Dermis microvascular lymphatic vessel endothelial cell (primary cell): Measurements from ENCODE around the gene FREM2. TPM values are rescaled to one million over a fixed set of nuclear protein-coding genes. Genes with fewer than 3 reads are reported as not detected.

Experiments used
- DNase-seq, 2 donors: peaks; one replicate each; pipeline versions ENCODE4 v3.0.0 to v3.0.0-alpha.2; 2010; ENCODE audit warnings: low read depth in 2 of 2
- total RNA-seq: library from RNA; depleted of rRNA; stranded (reverse); fragments of >200 nt; gene quantifications from 2 replicates; pipeline ENCODE4 v1.2.1, GENCODE V29; 2014

Gene FREM2
- total RNA-seq, 1 donor from 2014 or later: not detected

DNA sequence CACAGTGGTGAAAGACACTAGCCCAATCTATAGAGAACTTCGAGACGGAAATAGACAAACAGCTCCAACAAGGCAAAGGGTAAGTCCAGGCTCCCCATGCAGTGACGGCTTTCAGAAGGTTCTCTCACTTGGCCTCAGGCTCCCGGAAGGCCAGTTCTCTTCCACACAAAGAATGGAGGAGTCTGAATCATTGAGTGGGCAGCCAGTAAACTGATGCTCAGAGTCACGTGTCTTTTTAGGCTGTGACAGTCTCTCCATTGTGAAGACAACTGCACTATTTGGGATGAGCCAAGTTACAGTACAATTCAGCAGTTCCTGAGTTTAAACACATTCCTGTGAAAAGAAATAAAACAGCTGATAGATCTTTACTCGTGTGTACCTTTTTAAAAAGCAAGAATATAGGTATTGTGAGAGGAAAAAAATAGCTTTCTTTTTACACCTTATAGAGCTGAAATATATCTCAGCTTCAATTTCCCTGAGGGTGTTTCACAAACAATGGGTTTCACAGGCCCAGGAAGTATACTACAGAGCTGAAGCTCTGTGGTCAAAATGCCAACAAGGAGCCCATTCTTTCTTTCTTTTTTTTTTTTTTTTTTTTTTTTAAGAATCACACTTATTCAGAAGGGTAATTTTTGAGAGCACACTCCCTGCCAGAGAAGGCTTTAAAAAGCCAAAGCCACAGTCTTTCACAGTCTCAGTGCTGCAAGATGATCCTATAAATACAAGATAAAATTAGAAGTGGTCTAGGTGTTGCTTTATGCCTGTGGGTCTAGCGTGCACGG is 135.1 kb downstream of the FREM2 start:
- DNase-seq: no peak

DNA sequence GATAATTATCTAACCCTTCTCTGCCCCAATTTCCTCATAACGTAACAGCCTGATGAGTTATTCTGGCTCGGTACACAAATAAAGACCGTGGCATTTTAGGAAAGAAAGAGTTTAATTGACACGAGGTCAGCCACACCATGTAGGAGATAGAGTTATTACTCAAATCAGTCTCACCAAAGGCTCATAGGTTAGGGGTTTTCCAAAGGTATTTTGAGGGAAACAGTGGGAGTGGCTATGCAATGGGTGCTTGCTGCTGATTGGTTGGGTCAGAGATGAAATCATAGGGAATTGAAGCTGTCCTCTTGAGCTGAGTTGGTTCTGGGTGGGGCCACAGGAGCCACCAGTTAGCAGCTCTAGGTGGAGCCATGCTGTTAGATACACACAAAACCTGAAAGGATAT is 137.5 kb downstream of the FREM2 start:
- DNase-seq: no peak

DNA sequence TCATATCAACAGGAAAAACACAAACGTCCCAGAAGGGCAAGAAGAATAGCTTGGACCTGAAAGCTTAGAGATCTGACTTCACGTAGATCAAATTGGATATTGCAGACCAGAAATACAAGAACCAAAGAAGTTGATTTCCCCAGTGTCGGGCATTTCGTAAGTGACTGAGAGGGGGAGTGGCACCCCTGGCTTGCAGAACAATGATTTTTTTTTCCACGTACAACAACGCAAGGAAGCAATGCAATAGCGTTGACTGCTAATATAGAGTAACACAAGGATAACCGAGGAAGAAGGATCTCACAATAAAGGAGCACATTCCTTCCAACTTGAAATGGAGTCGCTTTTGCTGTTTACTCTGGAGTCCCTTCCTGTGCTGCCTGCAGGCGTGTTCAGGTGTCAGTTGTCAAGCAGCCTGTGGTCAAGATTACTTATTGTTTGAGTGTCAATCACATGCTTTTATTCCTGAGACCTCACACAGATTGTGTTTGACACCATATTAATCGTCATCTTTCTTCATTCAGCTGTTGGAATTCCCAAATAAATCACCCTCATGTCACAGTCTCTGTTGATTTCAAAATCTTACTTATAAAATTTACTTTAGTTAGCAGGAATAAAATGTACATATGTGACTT is 139.4 kb downstream of the FREM2 start:
- DNase-seq: no peak

DNA sequence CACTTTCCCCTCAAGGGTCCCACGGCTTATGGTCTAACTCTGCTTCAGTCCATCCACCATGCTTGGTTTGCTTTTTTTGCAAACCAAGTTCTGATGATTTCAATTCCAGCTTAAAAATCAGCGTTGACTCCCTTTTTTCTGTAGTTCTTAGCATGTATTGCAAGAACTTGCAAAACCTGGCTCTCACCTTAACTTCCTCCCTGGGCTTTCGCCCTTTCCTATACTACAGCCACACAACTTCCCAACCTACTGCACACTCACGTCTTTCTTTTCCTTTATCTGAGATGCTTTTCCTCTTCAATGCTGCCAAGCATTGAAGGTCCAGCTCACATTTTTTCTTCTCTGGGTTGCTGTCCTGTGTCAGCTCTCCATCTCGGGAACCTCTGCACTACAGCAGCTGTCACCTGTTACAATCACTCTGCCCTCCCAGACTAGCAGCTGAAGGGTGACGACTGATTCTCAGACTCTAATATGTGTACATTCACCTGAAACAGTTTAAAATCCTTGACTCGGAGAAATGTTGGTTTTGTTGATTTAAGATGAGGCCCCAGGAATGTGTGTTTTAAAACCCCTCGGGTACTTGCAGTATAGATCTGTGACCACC is 143.7 kb downstream of the FREM2 start:
- DNase-seq: no peak

DNA sequence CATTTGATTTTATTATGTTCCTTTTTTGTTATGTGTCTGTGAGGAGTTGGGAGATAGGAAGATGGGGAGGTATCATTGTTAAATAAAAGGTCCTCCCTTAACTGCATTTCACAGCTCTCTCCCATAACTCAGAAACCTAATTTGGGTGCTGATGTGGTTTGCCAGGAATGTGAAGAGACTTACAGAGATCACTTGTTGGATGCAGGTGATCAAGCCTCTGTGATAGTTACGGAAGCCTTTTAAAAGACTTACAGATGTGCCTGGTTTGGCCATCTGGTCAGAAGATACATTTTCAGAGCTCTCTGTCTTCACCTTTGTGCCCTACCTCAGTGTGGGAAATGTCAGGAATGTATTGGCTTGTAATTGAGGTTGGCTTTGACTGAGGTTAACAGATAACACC is 157.7 kb downstream of the FREM2 start:
- no peak for DNase-seq

DNA sequence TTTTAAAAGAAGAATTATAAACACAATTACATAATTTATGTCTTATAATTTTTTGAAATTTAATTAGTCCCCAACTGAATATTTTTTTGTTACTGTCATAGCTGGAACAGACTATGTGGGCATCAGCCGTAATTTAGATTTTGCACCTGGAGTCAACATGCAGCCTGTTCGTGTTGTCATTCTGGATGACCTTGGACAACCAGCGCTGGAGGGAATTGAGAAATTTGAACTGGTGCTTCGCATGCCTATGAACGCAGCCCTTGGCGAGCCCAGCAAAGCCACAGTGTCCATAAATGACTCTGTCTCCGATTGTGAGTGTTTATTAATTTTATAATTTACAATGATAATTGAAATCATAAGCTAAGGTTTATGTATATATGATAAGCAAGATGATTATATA is 161.5 kb downstream of the FREM2 start:
- DNase-seq: no peak

DNA sequence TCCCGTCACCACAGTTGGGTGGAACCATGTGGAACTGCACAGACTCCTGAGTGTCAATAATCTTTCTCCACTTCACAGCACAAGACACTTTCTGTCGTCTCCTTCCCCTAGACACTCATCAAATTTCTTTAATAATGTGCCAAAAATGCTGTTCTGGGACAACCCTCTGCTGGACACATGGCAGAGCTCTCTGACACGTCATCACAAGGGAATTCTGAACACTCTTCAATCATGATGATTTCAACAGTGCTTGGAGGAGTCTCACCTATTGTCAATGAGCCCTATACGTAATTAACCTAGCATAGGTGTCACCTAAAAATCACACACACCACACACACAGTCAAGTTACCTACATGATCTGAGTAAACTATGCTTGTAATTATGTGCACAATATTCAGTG is 162.4 kb downstream of the FREM2 start:
- DNase-seq: no peak

DNA sequence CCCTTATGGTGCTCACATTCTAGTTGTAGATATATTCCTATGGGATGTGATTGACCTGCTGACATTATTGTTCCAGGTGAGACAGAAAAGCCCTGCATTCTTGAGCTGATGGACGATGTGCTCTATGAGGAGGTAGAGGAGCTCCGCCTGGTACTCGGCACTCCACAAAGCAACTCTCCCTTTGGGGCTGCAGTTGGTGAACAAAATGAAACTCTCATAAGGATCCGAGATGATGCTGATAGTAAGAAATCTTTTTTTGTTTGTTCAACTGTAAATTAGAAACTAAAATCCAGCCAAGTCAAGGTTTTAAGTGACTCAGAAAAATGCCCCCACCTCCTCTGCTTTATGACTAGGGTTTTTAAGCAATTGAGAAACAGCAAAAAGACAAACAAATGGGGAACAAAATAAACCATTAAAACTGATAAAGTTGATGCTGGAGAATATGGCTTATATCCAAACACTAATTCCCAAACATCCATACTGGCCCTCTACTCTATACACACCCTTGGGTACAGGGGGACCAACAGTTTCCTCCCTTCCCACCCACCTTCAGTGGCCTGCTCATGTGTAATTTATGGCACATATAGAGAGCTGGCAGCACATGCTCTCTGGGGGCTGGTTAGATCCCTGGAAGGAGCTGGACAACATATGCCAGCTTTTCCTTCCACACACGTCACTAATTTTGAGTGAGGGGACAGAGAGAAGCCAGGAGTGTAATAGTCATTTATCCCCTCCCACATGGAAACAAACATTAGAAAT is 164.2 kb downstream of the FREM2 start:
- no peak for DNase-seq

DNA sequence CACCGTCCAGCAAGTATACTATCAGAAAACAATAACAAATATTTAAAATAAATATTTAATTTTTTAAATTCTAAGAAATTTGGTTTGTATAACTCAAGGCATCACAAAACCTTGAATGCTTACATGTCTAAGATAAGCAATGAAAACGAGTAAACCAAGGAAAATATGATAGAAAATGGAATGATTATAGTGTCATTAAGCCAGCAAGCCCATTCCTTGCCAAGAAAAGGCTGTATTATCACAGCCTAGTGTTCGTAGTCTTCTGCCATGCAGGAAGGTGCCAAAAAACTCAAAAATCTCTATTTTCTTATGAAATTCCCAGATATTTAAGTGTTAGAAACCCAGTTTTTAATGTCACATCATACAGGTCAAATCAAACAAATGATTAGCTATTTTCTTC is 167.3 kb downstream of the FREM2 start:
- DNase-seq: no peak

DNA sequence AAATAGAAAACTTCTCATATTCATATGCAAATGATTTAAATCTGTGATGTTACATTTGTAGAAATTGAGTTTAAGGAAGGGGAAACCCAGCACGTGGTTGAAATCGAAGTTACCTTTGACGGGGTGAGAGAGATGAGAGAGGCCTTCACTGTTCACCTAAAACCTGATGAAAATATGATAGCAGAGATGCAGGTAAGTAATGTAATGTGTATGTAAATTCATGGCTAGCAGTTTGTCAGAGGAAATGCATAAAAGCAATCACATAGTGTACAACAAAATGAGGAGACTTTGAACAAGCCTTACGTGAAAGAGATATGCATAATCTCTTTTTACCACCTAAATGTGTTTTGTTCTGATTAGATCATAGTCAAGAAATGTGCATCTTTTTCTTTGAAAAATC is 169.2 kb downstream of the FREM2 start:
- DNase-seq: no peak

DNA sequence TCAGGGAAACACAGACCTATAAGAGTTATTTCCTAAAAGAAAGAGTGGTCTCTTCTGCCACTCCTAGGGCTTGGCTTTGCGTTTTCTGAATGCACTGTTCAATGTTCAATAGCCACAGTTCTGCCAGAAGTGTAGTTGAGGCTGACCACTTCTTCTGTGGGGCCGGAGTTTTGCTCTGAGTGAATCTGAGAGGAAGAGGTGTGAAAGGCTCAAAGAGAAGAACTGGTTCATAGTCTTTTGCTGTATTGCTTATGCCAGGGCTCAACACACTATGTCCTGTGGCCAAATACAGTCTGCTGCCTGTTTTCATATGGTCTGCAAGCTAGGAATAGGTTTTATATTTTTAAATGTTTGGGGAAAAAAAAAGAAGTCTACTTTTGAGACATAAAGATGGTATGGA is 175.6 kb downstream of the FREM2 start:
- no peak for DNase-seq

DNA sequence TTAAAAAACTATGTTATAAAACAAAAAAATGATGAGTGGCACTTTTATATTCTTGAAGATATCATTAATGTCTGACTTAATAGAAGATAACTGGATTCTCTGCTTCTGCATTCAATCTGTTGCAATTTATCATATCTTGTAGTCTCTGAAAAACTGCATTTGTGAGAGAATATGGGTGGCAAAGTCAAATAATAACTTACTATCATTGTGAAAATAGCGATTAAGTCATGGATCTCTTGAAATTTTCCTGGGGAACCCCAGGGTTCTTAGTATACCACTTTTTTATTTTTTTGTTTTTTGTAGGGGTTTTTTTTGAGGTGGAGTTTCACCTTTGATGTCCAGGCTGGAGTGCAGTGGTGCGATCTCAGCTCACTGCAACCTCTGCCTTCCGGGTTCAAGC is 176.7 kb downstream of the FREM2 start:
- DNase-seq: no peak

DNA sequence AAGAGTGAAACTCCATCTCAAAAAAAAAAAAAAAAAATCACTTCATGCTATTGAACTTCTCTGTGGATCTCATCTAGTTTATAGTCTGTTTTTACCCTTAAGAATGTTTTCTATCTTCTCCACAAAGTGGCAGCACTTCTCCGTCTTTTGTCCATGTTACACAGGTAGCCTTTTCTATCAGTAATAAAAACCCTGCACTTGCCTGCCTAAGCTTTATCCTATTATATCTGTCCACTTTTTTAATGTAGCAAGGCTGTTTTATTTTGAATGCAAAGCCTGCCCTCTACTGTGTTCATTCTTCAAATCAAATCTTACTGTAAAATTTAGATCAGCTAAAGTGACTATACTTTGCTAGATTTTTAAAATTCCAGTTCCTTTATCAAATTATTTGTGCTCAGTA is 179.8 kb downstream of the FREM2 start:
- peak in 1 of 2 donors; percentile 3 for DNase-seq

DNA sequence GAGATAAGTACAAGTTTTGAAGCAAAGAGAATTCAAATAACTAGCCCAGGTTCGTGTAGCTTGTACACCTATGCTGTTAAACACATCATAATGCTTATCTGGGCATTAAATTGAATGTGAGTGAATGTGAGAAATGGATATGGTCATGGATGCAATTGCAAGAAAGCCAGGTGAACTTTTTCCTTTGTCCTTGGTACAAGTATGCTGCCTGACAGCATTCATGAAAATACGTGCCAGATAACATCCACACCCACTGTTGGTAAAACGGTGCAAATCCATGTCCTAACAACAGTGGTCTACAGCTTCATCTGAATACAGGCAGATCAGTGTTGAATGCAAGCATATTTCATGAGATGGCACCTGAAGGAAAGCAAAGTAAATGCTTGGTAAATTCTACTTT is 181.5 kb downstream of the FREM2 start:
- no peak for DNase-seq

DNA sequence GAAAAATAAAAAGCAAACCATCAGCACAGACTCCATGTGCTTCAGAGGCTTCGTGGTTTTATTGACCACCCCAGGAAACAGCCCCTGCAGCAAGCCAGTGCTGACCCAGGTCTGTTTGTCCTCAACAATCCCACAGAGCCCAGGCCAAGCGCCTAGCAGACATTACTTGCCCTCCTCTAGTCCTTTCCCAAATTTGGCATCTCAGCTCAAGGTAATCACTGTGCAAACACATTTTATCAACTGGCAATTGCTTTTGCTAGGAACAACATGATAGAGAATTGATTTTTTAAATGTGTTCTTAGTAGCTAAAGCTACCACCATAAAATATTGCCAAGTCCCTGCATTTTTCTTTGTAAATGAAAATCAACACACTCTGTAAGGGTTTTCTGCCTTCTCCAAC is 182.0 kb downstream of the FREM2 start:
- DNase-seq: no peak

DNA sequence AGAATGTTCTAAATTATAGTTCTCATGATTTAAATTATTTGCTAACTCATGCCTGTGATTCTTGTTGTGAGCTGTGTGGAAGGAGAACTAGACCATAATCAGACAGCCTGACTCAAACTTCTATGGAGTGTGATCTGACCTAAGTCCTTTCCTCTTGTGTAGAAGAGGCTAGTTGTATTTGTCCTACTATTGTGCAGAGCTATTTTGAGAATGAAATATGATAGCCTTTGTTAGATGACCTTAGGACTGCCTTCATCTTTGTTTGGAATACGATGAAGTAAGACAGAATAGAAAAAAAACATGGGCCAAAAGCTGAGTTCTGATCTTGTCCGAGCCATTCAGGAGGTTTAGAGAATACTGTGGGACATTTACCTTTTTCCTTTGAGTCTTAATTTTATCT is 184.4 kb downstream of the FREM2 start:
- DNase-seq: no peak

DNA sequence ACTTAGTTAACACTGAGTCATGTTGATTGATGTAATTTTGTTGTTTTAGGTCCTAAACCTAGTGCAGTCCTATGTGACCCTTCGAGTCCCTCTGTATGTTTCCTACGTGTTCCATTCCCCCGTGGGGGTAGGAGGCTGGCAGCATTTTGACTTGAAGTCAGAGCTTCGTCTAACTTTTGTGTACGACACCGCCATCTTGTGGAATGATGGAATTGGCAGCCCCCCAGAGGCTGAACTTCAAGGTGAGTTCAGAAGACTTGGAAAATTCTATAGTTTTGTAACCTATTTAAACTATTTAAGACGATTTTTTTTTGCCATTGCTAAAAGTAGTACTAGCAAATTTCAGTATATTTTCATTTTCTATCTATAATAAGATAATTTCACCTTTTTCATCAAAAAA is 185.8 kb downstream of the FREM2 start:
- DNase-seq: peak; percentile 7 to 16

DNA sequence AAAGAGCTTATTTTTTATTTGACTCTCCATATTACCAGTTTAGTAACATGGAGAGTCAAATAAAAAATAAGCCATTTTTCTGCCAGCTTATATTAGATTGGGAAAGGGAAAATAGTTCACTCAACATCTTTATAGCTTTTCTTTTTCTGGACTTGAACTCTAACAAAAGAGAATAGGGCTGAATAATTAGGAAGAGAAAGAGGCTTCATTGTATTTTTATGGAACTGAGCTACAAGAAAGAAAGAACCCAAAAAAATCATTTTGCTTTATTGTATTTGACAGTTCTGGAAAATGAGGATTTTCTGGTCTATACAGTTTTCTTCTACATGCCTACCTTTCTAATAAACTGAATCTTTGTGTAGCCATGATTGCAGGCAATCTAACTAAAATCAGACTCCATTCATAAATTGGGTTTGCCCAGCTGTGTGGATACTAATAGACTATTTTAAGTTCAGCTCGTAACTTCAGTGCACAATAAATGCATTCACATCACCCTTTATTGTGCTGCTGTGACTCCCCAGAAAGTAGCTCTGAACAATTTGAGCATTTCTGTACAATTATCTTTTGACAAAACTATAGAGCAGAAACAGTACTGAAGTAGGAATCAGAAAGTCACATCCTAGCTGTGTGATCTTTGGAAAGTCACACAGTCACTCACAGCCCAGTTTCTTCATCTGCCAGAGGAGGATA is 188.5 kb downstream of the FREM2 start:
- no peak for DNase-seq

DNA sequence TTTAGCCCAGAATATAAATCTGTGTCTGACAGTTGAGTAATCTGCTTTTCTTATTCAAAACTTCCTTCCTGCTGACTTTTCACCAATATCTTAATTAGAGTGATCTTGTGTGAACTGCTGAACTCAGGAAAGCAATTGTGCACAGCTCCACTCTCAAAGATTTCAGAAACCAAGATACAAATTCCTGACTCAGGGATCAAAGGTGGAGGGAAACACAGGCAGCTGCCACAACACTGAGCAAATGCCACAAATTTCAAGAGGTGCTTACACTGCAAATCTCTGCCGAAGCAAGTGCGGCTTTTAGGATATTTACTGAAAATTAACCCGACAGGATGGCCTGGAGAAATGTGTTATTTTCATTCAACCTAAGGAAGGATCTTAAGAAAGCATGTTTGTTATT is 192.4 kb downstream of the FREM2 start:
- DNase-seq: peak in 1 of 2 donors; percentile 57

DNA sequence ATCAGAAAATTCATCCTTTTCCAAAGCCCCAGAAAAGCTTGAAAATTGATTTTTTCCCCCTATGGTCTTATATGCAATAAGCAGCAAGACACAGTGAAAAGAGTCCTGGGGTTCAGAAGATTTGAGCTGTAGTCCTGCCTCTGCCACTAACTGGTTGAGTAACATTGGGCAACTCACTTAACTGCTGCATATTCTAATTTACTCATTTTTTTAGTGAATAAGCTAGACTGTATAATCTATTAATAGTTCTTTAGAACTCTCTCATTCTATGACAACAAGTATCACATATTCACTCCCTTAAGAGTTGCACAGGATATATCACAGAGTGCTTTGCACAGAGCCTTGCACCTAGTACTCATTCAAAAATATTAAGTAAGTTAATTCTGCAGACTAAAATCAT is 192.9 kb downstream of the FREM2 start:
- DNase-seq: no peak

DNA sequence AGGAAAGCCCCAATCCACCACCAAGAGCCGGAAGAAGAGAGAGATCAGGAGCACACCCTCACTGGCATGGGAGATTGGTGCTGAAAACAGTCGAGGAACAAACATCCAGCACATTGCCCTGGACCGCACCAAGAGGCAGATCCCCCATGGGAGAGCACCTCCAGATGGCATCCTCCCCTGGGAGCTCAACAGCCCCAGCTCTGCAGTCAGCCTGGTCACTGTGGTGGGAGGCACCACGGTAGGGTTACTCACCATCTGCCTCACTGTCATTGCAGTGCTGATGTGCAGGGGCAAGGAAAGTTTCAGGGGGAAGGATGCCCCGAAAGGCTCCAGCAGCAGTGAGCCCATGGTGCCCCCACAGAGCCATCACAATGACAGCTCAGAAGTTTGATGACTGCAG is 193.5 kb downstream of the FREM2 start:
- no peak for DNase-seq

DNA sequence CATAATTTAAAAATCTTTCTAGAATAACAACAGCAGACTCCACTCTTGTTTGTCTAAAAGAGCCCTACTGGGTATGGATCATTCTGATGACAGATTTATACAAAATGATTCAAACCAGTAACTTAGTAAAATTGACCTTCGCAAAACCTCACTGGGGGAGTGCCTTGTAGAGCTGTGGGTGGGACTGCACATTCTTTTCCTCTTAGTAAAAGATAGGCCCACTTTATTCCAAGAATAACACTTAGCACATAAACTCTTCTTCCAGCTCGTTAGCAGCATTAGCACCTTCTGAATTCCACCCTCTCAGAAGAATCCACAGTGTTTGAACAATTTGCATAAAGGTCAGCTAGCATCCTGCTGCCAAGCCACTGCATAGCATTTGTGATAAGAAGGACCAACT is 196.9 kb downstream of the FREM2 start:
- DNase-seq: peak in 1 of 2 donors; percentile 30
